ENCODE measurements around the gene KIF11.
A peak's percentile ranks its signal among the peaks of the same experiment; 100 is the strongest.
"Not testable (repeated sequence)": the region's sequence is repeated elsewhere in the genome, so short reads cannot be mapped to it uniquely, and the experiment has no call there.

The KIF11 gene

GRCh38 chr10:92591550-92592022 is 1.3 kb upstream of the KIF11 start:
- peak; percentile 42 for DNase-seq (ENCODE audit: low spot score)

GRCh38 chr10:92593619-92594588 is 974 bp downstream of the KIF11 start:
- DNase-seq (ENCODE audit: low spot score) = no peak

DNA sequence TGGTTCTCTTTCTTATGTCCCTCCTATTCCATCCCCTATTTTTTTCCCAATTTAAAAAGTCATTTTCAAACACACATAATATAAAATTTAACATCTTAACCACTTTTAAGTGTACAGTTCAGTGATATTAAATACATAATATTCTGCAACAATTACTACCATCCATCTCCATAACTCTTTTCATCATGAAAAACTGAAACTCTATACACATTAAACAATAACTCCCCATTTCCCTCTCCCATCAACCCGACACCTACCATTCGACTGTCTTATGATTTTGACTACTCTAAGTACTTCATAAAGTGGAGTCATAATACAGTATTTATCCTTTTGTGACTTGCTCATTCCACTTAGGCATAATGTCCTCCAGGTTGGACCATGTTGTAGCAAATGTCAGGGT is 2.6 kb downstream of the KIF11 start:
- no peak for DNase-seq (ENCODE audit: low spot score)

- no peak for DNase-seq (ENCODE audit: low spot score)
Measured at GRCh38 chr10:92598321-92598720, 5.4 kb downstream of the KIF11 start.

DNA sequence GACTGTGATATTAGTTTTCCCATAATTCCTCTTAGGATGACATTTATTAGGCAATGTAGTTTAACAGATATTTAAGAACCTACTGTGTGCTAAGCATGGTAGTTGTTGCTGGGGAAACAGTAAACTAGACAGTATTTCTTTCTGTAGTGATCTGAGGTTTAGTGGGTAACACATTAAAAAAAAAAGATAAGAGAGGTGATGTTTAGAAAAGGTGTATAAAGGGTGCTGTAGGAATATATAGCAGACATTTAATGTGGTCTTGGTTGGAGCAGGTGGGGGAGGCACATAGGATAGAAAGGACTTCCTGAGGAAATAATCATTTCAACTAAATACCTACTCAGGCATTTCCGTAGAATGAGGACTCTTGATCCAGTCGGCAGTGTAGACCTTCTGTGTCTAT is 11.9 kb downstream of the KIF11 start:
- no peak for DNase-seq (ENCODE audit: low spot score)

GRCh38 chr10:92615515-92615914 is 22.6 kb downstream of the KIF11 start:
- DNase-seq (ENCODE audit: low spot score) = no peak

DNA sequence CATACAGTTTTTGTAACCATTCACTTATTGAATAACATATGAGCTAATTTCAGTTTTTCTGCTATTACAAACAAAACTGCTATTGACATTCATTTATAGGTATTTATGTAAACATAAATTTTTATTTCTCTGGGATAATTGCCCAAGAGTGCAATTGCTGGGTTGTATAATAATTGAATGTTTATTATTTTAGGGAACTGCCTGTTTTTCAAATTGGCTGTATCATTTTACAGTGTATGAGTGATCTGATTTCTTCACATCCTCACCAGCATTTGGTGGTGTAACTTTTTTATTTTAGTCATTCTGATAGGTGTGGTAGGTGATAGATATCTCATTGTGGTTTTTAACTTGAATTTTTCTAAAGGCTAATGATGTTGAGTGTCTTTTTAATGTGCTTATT is 26.4 kb downstream of the KIF11 start:
- DNase-seq (ENCODE audit: low spot score) = no peak

DNA sequence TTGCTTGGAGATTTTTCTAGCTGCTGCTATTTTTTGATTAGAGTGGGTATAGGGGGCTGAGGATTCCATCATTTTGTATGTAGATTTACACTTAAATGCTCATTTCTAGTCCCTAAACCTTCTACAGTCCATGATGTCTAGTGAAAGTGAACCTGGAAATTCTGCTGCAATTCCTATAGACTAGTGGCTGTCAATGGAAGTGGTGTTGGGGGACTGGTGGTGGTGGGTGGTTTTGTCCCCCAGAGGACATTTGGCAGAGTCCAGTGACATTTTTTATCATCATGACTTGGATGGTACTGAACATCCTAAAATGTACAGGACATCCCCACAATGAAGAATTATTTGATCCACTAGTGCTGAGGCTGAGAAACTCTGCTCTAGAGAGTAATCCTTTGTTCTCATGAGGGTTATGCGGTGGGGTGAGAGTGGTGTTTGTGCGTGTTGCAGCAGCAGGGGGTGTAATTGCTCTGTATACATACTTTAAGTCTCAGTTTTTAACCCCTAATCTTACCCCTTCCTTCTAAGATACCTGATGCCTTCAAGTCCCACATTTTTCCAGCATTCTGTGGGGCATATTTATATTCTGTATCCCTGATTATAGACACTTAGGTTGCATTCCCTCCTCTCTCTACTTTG is 35.0 kb downstream of the KIF11 start:
- DNase-seq (ENCODE audit: low spot score) = peak; percentile 23

- DNase-seq (ENCODE audit: low spot score) = no peak
Measured at GRCh38 chr10:92629945-92630344, 37.0 kb downstream of the KIF11 start.

DNA sequence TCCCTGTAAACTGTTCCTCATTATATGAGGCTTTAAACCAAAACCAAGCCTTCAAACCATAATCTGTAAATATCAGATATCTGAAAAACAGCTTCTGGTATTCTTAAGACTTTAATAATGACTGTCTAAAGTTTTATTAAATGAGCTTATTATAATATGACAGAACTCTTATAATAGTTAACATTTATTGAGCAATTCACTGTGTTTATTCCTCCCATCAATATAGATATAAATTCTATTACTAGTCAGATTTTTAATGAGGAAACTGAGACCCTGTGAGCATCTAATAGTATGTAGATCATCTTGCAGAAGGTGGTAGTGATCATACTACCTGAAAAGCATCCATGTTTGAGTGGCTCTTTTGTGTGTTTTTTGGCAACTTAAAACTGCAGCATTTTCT is 45.1 kb downstream of the KIF11 start:
- no peak for DNase-seq (ENCODE audit: low spot score)

DNA sequence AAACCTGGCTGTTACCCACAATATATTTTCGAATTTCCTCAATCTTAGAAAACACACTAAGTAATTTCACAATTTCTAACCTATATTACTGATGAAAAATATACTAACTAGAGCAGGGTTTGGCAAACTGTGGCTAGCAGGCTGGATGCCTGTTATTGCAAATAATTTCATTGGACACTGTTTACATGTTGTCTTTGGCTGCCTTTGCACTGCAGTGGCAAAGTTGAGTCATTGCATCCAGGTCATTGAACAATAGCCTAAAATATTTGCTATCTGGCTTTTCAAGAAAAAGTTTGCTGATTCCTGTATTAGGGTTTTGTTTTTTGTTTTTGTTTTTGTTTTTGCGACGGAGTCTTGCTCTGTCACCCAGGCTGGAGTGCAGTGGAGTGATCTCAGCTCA is 47.2 kb downstream of the KIF11 start:
- no peak for DNase-seq (ENCODE audit: low spot score)

GRCh38 chr10:92641492-92641891 is 48.6 kb downstream of the KIF11 start:
- no peak for DNase-seq (ENCODE audit: low spot score)

DNA sequence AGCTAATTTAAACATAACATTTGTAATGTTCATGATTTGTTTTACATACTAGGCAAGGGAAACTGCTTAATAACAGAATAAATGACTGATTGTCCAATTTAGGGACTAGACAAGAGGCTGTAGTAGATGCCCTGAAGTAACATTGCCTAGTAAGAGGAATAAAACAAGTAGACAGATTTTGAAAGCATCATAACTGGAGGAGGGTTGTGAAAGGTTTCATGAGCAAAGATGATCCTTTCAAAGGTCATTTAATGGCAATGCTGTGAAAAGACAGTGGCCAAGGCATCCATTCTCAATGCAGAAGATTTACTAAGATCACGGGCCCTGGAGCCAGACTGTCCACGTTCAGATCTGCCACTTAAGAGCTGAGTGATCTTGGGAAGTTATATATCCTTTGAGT is 52.0 kb downstream of the KIF11 start:
- DNase-seq (ENCODE audit: low spot score) = no peak

GRCh38 chr10:92650864-92651263 is 57.9 kb downstream of the KIF11 start:
- not testable (repeated sequence) for DNase-seq (ENCODE audit: low spot score)

GRCh38 chr10:92655426-92655825 is 62.5 kb downstream of the KIF11 start:
- DNase-seq (ENCODE audit: low spot score) = no peak

GRCh38 chr10:92656266-92656961 is 63.5 kb downstream of the KIF11 start:
- DNase-seq (ENCODE audit: low spot score) = no peak

GRCh38 chr10:92657024-92657423 is 64.1 kb downstream of the KIF11 start:
- no peak for DNase-seq (ENCODE audit: low spot score)

DNA sequence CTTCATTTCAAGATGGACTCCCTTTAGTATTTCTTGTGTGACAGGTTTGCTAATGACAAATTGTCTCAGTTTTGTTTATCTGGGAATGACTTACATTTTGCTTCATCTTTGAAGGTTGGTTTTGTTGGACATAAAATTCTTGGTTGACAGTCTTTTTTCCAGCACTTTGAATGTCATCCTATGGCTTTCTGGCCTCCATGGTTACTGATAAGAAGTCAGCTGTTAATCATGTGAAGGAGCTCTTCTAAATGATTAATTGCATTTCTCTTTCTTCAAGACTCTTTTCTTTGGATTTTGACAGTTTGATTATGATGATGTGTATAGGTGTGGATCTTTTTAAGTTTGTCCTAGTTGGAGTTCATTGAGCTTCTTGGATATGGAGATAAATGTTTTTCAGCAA is 69.9 kb downstream of the KIF11 start:
- no peak for DNase-seq (ENCODE audit: low spot score)

GRCh38 chr10:92664322-92664721 is 71.4 kb downstream of the KIF11 start:
- no peak for DNase-seq (ENCODE audit: low spot score)

GRCh38 chr10:92667078-92667477 is 74.1 kb downstream of the KIF11 start:
- no peak for DNase-seq (ENCODE audit: low spot score)

GRCh38 chr10:92677708-92678107 is 84.8 kb downstream of the KIF11 start:
- DNase-seq (ENCODE audit: low spot score) = no peak

DNA sequence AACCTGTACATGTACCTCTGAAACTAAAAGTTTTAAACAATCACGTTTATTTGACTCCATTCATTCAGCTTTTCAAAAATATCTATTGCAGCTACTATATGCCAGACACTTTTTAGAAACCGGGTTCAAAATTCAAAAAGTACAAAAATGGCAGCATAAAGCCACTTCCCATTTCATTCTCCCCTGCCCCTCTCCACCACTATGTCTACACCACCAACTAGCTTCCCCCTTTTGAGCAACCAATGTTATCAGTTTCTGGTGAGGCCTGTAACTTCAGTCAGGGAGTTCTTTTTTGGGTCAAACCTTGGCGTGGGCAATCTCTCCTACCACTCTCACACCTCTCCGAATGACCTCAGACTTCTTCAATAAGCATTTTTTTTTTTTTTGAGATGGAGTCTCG is 85.3 kb downstream of the KIF11 start:
- DNase-seq (ENCODE audit: low spot score) = no peak

Measured in COLO829 (cell line).